Temporal lobe (tissue), 2 donors: ENCODE data around the gene LY6G6C. TPM values are rescaled to one million over a fixed set of nuclear protein-coding genes. Genes with fewer than 3 reads are reported as not detected.

Source experiments
- small RNA-seq: library from RNA; depleted of rRNA; stranded (forward); fragments of <200 nt; gene quantifications from one replicate; pipeline ENCODE3, GENCODE V24; 2014; ENCODE audit warnings: low replicate concordance
- total RNA-seq: library from RNA; depleted of rRNA; stranded (reverse); fragments of >200 nt; gene quantifications from one replicate; pipeline ENCODE4 v1.2.3, GENCODE V29; 2014

The LY6G6C gene
- total RNA-seq, 1 donor from 2014 or later, result 0.25 TPM

Small RNA genes within 50 kb of the gene (small RNA-seq; reads per million reads assigned to genes)
- gene LY6G6D (not detected), gene MIR4646 (not detected), gene MSH5-SAPCD1 (not detected), gene RNU6-850P (not detected), gene SAPCD1 (not detected)

Other genes with a start within 250 kb of the LY6G6C start
- gene MICB, start 223.6 kb downstream of the LY6G6C start, total RNA-seq, result 0.25 TPM
- not detected for gene MCCD1, start 192.8 kb downstream of the LY6G6C start, total RNA-seq
- gene DDX39B, start 179.7 kb downstream of the LY6G6C start, total RNA-seq, result 230 TPM
- gene ATP6V1G2, start 175.1 kb downstream of the LY6G6C start, total RNA-seq, result 57.5 TPM
- 10.6 TPM for gene NFKBIL1, start 174.1 kb downstream of the LY6G6C start, total RNA-seq
- not detected for gene LTA, start 149.5 kb downstream of the LY6G6C start, total RNA-seq
- gene TNF, start 146.2 kb downstream of the LY6G6C start, total RNA-seq, result not detected
- not detected for gene LTB, start 139.3 kb downstream of the LY6G6C start, total RNA-seq
- 0.74 TPM for gene LST1, start 135.5 kb downstream of the LY6G6C start, total RNA-seq
- gene NCR3, start 128.7 kb downstream of the LY6G6C start, total RNA-seq, result not detected
- gene AIF1, start 106.5 kb downstream of the LY6G6C start, total RNA-seq, result 5.7 TPM
- gene PRRC2A, start 101.0 kb downstream of the LY6G6C start, total RNA-seq, result 55.1 TPM
- 136 TPM for gene BAG6, start 69.1 kb downstream of the LY6G6C start, total RNA-seq
- gene APOM, start 65.9 kb downstream of the LY6G6C start, total RNA-seq, result 0.98 TPM
- 11.6 TPM for gene C6orf47, start 61.0 kb downstream of the LY6G6C start, total RNA-seq
- 8.9 TPM for gene GPANK1, start 56.7 kb downstream of the LY6G6C start, total RNA-seq
- 55.8 TPM for gene CSNK2B, start 55.7 kb downstream of the LY6G6C start, total RNA-seq
- gene LY6G5B, start 51.8 kb downstream of the LY6G6C start, total RNA-seq, result 3.4 TPM
- 1.2 TPM for gene LY6G5C, start 40.7 kb downstream of the LY6G6C start, total RNA-seq
- 40.3 TPM for gene ABHD16A, start 18.4 kb downstream of the LY6G6C start, total RNA-seq
- not detected for gene LY6G6F, start 14.9 kb downstream of the LY6G6C start, total RNA-seq
- gene LY6G6D, start 6.4 kb downstream of the LY6G6C start, total RNA-seq, result 0.74 TPM
- gene MPIG6B, start 1.6 kb upstream of the LY6G6C start, total RNA-seq, result not detected
- gene DDAH2, start 7.6 kb upstream of the LY6G6C start, total RNA-seq, result 108 TPM
- gene CLIC1, start 14.8 kb upstream of the LY6G6C start, total RNA-seq, result 16.5 TPM
- gene MSH5, start 18.3 kb upstream of the LY6G6C start, total RNA-seq, result 2.5 TPM
- 0.74 TPM for gene SAPCD1, start 40.9 kb upstream of the LY6G6C start, total RNA-seq
- gene VWA7, start 55.6 kb upstream of the LY6G6C start, total RNA-seq, result 0.98 TPM
- 41.1 TPM for gene VARS1, start 74.0 kb upstream of the LY6G6C start, total RNA-seq
- gene LSM2, start 85.2 kb upstream of the LY6G6C start, total RNA-seq, result 10.3 TPM
- 3.7 TPM for gene HSPA1L, start 93.5 kb upstream of the LY6G6C start, total RNA-seq
- 351 TPM for gene HSPA1A, start 93.8 kb upstream of the LY6G6C start, total RNA-seq
- gene HSPA1B, start 106.0 kb upstream of the LY6G6C start, total RNA-seq, result 543 TPM
- gene NEU1, start 141.1 kb upstream of the LY6G6C start, total RNA-seq, result 14.0 TPM
- gene SLC44A4, start 157.3 kb upstream of the LY6G6C start, total RNA-seq, result not detected
- gene EHMT2, start 176.0 kb upstream of the LY6G6C start, total RNA-seq, result 65.6 TPM
- 21.9 TPM for gene ZBTB12, start 180.3 kb upstream of the LY6G6C start, total RNA-seq
- gene C2, start 206.0 kb upstream of the LY6G6C start, total RNA-seq, result 1.7 TPM
- 0.49 TPM for gene CFB, start 224.3 kb upstream of the LY6G6C start, total RNA-seq
- 34.7 TPM for gene NELFE, start 237.2 kb upstream of the LY6G6C start, total RNA-seq
- 18.7 TPM for gene SKIC2, start 237.4 kb upstream of the LY6G6C start, total RNA-seq